ENCODE data around the gene NOLC1. TPM values are rescaled to one million over a fixed set of nuclear protein-coding genes. Genes with fewer than 3 reads are reported as not detected.
A peak's percentile ranks its signal among the peaks of the same experiment; 100 is the strongest.

The NOLC1 gene
- total RNA-seq, 4 donors from 2014 or later, result 47.8 to 94.9 (median 77.9) TPM

GRCh38 chr10:102120142-102120990 is 31.8 kb upstream of the NOLC1 start, which contains the start of gene LDB1:
TSS of gene LDB1 (minus strand) at chr10:102120368. CDS start at chr10:102120110, 258 bp downstream.
- Histone ChIP-seq H3K36me3 (no peaks in the 10 kb centered on the region), H3K4me3 (peak within 1 kb of the TSS; percentile 73), H3K4me1 (peaks cover 56% of the 10 kb centered on the region), H3K27ac (peak within 1 kb of the TSS; percentile 98), H3K9me3 (no peaks in the 10 kb centered on the region), H3K27me3 (no peaks in the 10 kb centered on the region)
- peak; percentile 65 to 78 for TF ChIP-seq POLR2A (IDR thresholded peaks at IDR 0.05)
- TF ChIP-seq CTCF (IDR thresholded peaks at IDR 0.05), result peak in 1 of 2 donors; percentile 11
- TF ChIP-seq EP300 (IDR thresholded peaks at IDR 0.05), result no peak
- TF ChIP-seq POLR2AphosphoS5 (IDR thresholded peaks at IDR 0.05), result peak in 2 of 3 donors; percentile 50
- peak; percentile 86 to 87 for DNase-seq (ENCODE audit: low spot score in 2 of 2)
- WGBS, result under 1% methylated on average over 54 of the region's 104 CpGs

- under 1% methylated on average over 13 of the region's 15 CpGs for WGBS
- Histone ChIP-seq H3K4me1 (peaks cover 48% of the 10 kb centered on the region), H3K4me3 (peak overlapping the region; percentile 73), H3K9me3 (no peaks in the 10 kb centered on the region), H3K27ac (peak overlapping the region; percentile 98), H3K36me3 (no peaks in the 10 kb centered on the region), H3K27me3 (no peaks in the 10 kb centered on the region)
- TF ChIP-seq POLR2AphosphoS5 (IDR thresholded peaks at IDR 0.05), result no peak
- TF ChIP-seq CTCF (IDR thresholded peaks at IDR 0.05), result no peak
- TF ChIP-seq POLR2A (IDR thresholded peaks at IDR 0.05), result no peak
- no peak for TF ChIP-seq EP300 (IDR thresholded peaks at IDR 0.05)
- DNase-seq (ENCODE audit: low spot score in 2 of 2), result peak in 1 of 2 donors; percentile 81
Observed at GRCh38 chr10:102120991-102121738, 31.0 kb upstream of the NOLC1 start.

- no peaks in the 10 kb centered on the region for H3K27me3 ChIP-seq
- peaks cover 41% of the 10 kb centered on the region for H3K4me1 ChIP-seq
- H3K4me3 ChIP-seq, result peak overlapping the region; percentile 73
- TF ChIP-seq POLR2AphosphoS5 (IDR thresholded peaks at IDR 0.05), result no peak
- no peak for TF ChIP-seq CTCF (IDR thresholded peaks at IDR 0.05)
- no peak for TF ChIP-seq EP300 (IDR thresholded peaks at IDR 0.05)
- no peak for TF ChIP-seq POLR2A (IDR thresholded peaks at IDR 0.05)
- no peak for DNase-seq (ENCODE audit: low spot score in 2 of 2)
- WGBS, result 54% methylated on average over 5 of the region's 6 CpGs
- H3K27ac ChIP-seq, result peak overlapping the region; percentile 98
- no peaks in the 10 kb centered on the region for H3K36me3 ChIP-seq
- H3K9me3 ChIP-seq, result no peaks in the 10 kb centered on the region
Observed at GRCh38 chr10:102121739-102122372, 30.3 kb upstream of the NOLC1 start.

GRCh38 chr10:102122450-102122849 is 29.7 kb upstream of the NOLC1 start:
- Histone ChIP-seq H3K9me3 (no peaks in the 10 kb centered on the region), H3K27ac (no peak overlapping the region), H3K36me3 (no peaks in the 10 kb centered on the region), H3K4me3 (no peak overlapping the region), H3K27me3 (no peaks in the 10 kb centered on the region), H3K4me1 (peaks cover 35% of the 10 kb centered on the region)
- TF ChIP-seq POLR2A (IDR thresholded peaks at IDR 0.05), result no peak
- TF ChIP-seq CTCF (IDR thresholded peaks at IDR 0.05), result no peak
- TF ChIP-seq EP300 (IDR thresholded peaks at IDR 0.05), result no peak
- no peak for TF ChIP-seq POLR2AphosphoS5 (IDR thresholded peaks at IDR 0.05)
- 100% methylated on average over 1 of the region's 1 CpG for WGBS
- no peak for DNase-seq (ENCODE audit: low spot score in 2 of 2)

Data from suprapubic skin (tissue), 4 donors.